ENCODE measurements around the gene EVX2.

The EVX2 gene

GRCh38 chr2:176081376-176081836, 2.4 kb downstream of the EVX2 start:
- no peak for DNase-seq

GRCh38 chr2:176080540-176081375, 3.0 kb downstream of the EVX2 start:
- no peak for DNase-seq

GRCh38 chr2:176079831-176080539, 3.8 kb downstream of the EVX2 start:
- DNase-seq = no peak

DNA sequence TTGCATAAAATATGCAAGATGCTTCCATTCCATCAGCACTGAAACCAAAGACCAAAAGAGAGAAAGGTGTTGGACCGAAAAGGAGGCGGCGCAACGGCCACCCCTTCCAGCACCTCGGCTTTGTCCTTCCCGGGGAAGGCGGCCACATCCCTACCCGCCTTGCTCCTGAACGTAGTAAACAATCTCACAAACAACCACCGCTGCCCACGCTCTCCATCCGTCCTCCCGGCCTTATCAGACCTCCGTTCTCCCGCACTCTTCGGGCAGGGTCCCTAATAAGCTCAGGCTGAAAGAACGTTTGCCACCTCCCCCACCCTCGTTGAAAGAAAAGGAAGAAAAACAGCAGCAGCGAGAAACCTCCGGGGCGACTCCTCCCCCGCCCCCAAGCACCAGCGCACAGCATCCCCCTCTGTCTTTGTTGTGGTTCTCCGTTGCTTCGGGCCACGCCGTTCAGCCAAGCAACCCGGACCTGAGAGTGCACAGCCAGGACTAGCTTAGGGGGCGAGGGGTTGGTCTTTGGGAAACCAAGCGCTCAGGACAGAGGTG, 4.4 kb downstream of the EVX2 start:
- DNase-seq = no peak

GRCh38 chr2:176078541-176079284, 5.0 kb downstream of the EVX2 start:
- DNase-seq = no peak

DNA sequence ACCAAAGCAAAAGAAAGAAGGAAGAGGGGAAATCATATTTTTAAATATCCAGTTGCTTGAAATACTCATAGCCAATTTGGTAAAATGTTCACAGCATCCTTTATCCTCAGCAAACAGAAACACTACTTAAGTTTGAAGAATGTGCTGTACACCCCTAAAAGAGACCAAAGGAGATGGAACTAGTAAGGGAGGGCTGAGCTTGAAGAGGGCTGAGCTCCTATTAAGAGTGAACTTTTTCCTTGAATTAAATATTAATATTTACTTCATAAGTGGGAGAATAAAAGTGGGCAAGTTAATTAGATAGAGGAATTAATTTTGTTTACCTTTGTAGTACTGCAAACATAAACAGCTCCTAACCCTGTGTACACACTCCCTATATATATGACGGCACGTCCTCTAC, 7.0 kb downstream of the EVX2 start:
- DNase-seq = no peak

GRCh38 chr2:176076063-176076462, 7.7 kb downstream of the EVX2 start:
- DNase-seq = no peak

GRCh38 chr2:176075481-176075880, 8.3 kb downstream of the EVX2 start:
- no peak for DNase-seq

GRCh38 chr2:176074919-176075425, 8.8 kb downstream of the EVX2 start:
- no peak for DNase-seq

- DNase-seq = no peak
These were observed 10.5 kb downstream of the EVX2 start for GRCh38 chr2:176072951-176073904.

DNA sequence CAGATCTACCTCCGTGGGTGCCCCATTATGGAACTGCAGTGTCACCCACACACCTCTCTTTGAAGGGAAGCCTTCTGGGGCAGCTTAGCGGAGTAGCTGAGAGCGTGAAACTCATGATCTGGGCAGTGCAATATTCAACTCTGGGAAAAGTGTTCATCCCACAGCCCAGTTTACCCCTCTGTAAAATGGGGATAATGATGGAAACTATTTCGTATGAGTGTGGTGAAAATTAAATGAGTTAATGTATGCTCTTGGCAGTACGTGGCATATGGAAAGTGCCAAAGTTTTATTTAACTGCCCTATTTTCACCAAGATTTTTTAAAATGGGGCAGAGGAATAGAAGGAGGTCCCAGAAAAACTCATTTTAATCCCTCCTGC, 11.5 kb downstream of the EVX2 start:
- DNase-seq = no peak

- no peak for DNase-seq
These were observed 12.2 kb downstream of the EVX2 start for GRCh38 chr2:176071330-176072291.

GRCh38 chr2:176068419-176068832, 15.3 kb downstream of the EVX2 start:
- DNase-seq = no peak

- no peak for DNase-seq
These were observed 16.0 kb downstream of the EVX2 start for GRCh38 chr2:176067589-176068418.

DNA sequence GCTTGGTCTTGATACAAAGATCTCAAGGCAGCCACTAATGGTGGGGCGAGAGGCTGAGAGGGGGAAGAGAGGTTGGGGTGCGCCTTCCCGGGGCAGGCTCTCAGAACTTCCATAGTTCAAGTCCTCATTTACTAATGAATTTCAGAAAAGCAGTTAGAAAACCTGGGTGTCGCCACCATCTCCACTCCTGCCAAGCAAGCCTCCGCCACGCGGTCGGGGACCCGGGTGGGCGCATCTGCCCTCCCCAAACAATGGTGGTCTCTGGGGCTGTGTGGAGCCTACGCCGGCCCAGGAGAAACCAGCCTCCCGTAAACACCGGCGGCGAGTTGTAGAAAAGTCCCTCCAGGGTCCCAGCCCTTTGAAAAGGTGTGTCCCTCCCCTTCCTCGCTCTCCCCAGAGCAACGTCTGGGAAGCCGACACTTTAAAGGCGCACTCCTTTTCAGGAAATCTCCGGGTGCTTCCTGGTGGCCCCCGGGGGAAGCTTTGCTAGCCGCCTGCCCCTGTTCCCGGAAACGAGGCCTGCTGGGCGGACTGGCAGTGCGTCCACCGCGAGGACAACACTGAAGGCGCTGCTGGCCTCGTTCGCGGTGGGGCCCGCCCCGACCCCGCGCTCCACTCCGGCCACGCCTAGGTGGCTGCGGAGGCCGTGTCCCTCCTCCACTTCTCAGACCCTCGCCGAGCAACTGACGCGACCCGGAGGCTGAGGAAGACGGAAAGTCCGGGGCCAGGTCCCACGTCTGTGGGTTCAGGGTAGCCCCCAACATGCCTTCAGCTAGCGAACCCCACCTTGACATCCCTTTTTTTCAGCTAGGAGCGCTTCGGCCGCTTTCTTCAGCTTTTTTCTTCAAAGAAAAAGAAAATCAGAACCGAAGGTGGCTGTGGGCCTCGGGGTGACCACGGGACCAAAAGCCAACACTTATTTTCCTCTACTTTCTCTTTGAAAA, 16.8 kb downstream of the EVX2 start:
- no peak for DNase-seq

- DNase-seq = no peak
These were observed 19.8 kb downstream of the EVX2 start for GRCh38 chr2:176063958-176064357.

DNA sequence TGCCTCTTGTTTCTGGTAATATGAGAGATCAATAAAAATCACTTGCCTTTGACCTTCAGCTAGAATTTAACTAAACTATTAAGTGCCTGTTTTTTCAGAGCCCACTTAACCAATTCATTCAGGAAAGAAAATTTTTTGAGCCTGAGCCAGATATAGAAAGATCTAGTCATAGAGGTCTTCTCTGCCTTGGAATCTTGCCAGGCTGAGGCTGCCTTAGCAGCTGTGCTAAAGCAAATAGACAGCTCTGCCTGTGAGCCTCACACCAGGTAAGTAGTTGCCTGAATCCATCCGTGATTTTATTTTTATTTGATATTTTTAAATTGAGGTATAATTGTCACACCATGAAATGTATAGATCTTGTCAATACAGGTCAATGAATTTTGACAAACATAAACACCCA, 27.4 kb downstream of the EVX2 start:
- no peak for DNase-seq

- DNase-seq = no peak
These were observed 44.4 kb downstream of the EVX2 start for GRCh38 chr2:176039375-176039774.
